Activated CD4-positive, alpha-beta T cell treated with anti-CD3 and anti-CD28 coated beads, Interleukin-2, amount 50 U/mL, for 48 hours (primary cell): ENCODE data around the gene GAS6.
A peak's percentile ranks its signal among the peaks of the same experiment; 100 is the strongest.

ENCODE experiments used
- DNase-seq, 2 experiments: peaks; one replicate each; pipeline ENCODE4 v3.0.0-alpha.2; 2020

The GAS6 gene

DNA sequence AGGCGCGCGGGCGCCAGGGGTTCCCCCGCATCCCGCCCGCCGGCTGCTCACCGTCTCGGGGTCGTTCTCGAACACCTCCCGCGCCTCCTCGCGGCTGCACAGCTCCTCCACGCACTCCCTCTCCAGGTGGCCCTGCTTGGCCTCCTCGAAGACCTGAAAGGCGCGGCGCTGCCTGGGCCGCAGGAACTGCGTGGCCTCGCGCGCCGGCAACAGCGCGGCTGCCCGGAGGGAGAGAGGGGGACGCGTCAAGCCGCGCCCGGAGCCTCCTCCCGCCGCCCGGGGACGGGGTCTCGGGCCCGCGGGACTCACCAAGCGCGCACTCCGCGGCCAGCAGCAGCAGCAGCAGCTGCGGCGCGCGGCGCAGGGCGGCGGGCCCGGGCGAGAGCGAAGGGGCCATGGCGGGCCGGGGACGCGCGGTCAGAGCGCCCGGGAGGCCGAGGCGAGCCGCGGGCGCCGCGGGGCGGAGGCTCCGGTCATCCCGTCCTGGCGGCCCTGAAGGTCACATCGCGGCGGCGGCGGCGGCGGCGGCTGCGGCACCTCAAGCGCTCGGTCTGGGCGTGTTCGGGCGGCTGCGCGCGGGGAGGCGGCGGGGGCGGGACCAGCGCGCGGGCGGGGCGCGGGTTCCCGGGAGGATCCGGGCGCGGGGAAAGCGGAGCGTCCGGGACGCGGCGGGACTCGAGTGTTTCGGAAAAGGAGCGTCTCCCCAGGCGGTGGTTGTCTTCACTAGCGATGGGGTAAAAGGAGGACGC, at the start of gene GAS6:
Gene GAS6, minus strand, starts transcription at position 553 of the 749 bp plus-strand sequence. Its CDS starts 156 bp downstream, at position 397.
- DNase-seq = peak; percentile 17 to 22

DNA sequence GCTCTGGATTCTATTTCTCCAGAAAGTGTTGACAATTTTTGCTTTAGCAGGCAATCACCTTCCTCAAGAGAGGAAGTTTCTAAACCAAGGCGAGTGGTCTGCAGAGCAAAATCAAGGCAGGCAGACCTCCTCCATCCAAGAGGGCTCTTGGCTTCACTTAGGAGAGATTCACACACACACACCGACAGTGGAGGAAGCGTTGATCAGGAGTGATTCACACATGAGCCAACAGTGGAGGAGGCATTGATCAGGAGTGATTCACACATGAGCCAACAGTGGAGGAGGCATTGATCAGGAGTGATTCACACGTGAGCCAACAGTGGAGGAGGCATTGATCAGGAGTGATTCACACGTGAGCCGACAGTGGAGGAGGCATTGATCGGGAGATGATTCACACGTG, 49.5 kb upstream of the GAS6 start:
- peak in 1 of 2 experiments; percentile 21 for DNase-seq

DNA sequence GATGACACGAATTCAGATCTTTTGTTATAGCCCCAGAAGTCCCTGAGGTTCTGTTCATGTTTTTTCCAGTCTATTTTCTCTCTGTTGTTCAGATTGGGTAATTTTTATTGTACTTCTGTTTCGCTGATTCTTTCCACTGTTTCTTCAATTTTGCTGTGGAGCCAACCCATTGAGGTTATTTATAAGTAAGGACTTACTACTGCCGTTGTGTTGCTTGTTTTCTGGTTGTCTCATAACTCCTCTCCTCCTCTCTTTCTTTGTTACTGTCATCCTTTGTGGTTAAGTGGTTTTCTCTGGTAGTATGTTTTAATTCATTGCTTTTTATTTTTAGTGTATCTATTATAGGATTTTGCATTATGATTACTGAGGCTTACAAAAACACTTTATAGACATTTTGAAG, 48.7 kb upstream of the GAS6 start:
- no peak for DNase-seq

DNA sequence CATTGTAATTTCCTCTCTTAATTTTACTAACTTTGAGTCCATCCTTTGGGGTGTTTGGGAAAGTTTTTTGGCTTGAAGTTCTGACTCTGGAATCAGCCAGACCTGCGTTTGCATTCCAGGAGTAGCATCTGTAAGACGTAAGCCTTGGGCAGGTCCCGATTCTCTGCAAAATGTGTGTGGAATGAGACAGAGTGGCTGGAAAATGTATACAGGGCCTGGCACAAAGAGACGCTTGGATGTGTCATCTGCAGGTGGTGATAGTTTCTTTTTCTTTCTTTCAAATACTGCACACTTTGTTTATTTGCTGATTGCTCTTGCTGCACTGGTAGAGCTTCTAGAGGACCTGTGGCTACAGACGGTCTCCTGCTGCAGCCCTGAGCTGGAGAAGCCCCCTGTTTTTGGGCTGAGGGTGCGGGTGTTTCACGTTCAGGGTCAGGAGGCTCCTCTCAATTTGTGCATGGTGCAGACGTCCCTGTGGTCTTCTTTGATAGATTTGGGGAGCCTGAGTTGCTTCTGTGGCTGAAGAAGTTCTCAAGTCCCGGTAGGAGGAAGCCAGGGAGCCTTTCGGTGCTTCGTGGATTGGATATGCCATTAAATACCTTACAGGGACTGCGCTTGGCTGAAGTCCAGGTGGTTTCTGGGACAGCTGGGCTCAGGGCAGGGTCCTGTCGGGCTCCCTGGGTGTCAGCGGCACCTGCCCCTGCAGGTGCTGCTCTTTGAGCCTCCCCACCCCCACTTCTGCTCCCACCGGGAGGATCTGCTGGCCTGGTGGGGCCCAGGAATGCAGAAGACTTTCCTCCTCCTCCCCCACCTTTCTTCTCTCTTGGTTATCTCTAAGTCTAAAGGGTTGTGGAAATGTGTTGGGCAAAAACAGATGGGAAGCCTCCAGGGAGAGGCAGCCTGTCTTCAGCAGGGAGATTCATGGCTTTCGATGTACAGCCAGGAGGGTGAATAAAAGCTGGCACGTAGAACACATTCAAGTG, 44.0 kb upstream of the GAS6 start:
- no peak for DNase-seq

DNA sequence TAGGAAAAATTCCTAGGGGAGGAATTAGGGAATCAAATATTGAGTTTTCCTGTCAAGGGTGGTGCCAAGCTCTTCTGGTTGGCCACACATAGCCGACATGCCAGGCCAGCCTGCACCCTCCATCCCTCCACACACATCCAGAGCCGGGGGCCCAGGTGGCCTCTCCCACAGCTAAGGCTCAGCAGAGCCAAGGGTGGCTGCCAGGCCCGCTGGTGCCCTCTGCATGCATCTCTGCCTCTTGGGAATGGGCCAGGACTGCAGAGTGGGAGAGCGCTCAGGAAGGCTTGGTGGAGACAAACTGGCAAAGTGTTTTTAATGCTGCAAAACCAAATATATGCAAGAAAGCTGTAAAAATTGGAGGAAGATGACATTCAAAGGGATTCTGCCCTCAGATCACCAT, 42.7 kb upstream of the GAS6 start:
- DNase-seq = no peak

DNA sequence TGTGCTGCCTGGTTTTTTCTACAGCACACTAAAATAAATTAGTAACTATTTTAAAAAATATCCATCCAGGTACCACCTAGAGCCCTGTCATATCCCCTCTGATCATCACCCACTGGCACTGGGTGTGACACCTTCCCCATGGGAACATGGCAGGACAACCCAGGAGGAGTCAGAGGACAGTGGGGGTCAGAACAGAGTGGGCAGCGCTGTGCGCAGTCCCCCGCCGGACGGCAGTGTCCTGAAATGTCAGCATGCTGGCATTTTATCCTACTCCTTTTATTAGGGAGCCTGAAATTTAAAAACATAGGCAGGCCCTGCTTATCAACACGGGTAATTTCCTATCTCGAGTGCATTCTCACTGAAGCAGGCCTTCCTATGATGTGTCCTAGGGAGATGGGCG, 42.1 kb upstream of the GAS6 start:
- no peak for DNase-seq

DNA sequence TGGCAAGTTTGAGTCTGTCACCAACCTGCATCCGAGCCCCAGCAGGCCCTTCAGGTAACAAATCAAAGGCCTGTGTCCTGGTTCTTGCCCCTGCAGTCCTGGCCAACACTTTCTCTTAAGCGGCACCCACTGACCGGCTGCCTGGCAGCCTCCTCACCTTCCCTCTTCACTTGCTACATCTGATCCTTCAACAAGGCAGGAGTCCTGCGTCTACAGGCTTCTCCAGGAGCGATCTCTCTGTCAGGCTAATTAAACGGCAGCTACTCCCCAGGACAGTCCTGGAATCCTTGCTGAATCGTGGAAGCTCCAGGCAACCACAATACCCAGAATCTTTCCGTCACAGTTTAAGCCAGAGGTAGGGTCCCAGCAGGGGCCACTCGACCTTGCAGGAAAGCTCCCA, 41.1 kb upstream of the GAS6 start:
- DNase-seq = no peak

DNA sequence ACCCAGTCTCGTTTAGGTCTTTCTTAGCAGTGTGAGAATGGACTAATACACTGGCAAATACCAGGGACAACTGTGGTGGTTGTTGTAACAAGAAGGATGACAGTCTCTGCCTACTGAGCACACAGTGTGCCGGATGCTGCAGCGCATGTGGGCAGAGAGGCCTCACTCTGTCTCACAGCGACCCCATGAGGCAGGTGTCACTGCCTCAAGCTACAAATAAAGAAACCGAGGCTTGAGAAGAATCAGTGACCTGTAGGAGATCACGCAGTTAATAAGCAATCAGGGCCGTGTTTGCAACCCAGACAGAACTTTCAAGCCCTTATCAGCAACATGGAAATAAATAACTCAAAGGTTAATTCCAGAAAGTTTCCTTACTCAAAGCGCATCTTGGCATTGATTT, 40.5 kb upstream of the GAS6 start:
- peak; percentile 41 to 48 for DNase-seq

DNA sequence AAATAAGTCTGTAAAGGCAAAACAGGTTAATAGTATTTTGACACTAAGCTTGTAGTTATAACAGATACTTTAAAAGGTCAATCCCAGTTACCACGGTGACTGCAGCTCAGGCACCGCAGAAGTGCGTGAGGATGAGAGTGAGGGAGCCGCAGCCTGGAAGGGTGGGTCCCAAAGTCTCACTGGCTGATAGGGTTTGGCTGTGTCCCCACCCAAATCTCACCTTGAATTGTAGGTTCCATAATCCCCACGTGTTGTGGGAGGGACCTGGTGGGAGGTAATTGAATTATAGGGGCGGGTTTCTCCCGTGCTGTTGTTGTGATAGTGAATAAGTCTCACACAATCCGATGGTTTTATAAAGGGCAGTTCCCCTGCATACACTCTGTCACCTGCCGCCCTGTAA, 40.0 kb upstream of the GAS6 start:
- DNase-seq = no peak

DNA sequence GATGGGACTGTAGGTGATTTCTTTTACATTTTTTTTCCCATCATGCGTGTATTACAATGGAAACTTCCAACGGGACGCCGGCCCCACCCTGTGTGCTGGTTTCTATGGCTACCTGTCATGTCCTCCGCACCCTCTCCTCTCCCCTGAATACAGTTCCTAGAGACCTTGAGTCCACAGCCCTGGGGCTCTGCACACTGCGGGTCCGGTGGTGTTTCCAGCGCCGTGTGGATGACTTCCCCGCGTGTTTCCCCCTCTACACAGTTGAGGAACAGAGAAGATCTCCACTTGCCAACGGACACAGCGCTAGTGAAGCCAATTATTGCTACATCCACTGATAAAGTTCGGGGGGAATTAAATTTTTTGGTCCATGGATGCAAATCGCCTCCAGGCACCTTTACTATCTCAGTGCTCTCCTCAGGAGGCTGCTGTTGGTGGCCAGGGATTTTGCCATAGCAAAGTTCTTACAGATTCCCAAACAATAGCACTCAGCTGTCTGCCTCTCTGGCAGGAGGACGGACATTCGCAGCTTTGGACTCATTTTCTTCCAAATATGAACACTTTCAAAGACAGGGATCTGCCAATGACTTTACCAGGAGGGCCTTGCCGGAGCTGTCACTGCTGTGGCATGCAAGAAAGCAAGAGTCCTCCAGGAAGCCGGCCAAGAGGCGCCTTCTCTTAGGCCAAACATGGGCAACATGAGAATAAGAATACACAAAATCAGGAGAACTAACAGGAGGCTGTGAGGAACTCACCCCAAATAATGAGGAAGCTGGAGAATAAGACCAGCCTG, 39.3 kb upstream of the GAS6 start:
- DNase-seq = no peak

DNA sequence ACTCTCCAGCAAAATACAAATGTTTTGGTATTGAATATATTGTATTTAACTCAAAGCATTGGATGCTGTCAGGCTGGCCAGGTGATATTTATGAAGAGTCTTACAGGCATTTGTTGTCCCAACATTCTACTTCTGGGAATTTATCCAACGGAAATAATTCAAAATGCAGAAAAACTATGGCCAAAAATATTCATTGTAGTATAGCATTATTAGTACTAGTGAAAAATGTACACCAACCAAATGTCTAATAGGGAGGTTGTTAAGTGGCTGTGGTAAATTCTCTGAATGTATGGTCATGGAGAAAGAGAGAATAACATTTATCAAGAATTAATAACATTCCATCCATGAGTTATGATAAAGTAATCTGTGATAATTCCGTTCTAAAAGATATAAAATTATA, 38.6 kb upstream of the GAS6 start:
- DNase-seq = no peak

DNA sequence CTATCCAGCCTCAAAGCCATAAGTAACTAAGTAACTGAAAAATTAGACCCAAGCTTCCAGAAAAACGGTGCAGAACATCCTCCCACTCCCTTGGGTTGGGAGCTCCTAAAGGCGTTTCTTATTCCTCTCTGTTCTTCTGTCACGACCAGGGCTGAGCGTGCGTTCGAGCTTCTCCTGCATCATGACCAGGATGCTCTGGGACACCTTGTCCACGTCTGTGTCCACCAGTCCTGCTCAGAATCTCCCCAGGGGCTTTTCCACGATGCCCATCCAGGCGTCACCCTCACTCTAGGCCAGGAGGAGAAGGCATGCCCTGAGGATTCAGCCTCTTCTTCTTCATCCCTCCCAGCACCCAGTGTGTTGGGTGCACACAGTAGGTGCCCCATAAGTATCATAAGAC, 37.8 kb upstream of the GAS6 start:
- no peak for DNase-seq

DNA sequence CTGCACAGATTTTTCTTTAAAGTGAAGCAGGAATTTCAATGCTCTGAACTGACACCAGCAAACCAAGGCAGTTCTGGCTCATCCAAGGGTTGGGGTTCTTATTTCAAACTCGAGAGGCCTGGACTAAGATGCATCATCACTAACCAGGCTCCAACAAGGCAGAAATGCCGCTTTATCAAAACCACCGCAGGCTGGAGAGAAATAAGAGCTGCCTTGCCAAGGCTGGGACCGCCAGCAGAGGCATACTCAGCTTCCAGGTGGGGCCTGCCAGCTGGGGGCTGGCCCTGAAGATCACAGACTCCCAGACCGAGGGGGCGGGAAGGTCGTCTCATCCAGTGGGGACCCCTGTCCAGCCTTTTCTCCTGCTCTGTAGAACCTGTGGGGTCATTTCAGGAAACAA, 37.4 kb upstream of the GAS6 start:
- DNase-seq = no peak

DNA sequence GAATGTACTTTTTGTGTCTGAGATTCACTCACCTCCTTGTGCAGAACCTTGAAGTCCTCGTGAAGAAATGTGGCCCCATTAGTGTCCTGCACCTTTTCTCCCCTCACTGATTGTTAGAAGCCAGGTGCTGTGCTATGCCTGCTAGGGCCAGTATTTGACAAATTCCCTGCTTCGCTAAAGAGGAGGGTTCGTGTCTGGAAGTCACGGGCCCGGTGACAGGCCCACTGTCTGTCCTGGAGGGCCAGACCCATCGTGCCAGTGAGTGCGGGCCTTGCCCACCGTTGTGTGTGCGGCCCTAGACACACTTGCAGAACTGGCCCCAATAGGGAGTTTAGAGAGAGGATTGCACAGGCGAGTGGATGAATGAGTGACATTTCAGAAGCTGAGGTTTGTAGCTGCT, 36.8 kb upstream of the GAS6 start:
- DNase-seq = no peak

DNA sequence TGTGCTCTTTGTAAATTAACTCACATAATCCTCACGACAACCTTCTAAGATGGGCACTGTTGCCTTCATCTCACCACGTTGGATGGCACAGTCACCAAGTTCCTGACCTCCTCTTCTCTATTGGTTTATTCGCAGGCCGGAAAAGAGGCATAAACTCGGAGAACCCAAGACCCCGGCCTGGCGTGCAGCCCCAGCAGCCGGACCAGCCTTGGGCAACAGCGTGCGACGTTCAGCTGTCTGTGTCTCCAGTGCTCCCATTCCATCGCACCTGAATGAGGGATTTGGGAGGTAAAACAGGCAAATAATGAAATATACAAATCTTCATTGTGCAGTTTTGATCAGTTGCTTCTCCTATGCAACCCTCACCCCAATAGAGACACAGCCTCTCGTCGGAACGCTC, 34.5 kb upstream of the GAS6 start:
- DNase-seq = no peak

DNA sequence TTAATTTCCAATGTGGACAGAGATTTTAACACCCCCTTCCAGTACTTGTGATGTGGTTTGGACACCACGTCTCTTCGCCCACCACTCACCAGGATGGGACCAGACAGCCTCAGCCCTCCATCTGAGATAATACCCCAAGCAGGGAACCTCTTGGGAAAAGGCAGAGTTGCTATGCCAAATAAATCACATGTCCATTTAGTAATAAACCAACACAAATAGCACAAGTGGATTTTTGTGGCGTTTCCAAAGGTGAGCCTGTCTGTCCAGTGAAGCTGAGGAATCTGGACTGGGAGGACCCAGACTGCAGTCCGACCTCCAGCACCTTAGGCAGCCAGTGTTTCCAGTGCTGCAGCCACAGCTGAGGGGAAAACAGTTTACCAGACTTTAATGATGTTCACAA, 34.1 kb upstream of the GAS6 start:
- DNase-seq = no peak

DNA sequence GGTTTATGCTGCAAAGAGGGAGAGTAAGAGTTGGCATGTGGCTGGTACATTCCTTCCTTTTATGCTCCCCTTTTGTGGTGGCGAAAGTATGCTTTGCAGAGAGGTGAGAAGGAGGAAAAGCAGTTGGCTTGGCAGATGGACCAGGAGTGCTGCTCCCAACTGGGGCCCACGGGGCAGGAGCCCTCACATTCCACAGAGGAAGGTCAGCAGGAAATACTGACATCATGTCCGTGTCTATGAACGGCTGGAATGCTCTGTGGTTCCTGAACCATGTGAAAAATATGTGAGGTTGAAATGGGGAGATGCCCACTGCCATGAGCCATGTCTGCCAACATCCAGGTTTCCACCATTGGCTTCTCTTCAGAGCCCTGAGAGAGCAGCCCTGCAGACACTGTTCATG, 33.3 kb upstream of the GAS6 start:
- DNase-seq = no peak

DNA sequence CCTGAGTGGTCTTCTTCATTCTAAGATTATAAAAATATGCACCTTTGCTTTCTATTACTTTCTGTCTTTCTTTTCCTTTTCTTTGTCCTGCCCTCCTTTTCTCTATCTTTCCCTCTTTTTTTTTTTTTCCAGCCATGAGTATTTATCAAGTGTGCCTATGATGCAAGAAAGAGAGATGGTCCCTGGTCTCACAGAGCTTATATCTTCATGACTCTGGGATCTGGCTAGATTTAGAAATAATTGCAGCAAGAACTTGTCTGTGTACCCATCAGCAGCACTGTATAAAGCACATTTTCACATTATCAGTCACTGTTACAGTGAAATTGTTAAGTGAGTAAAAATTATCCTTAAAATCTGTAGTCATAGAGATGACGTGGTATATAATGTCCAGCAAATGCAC, 31.6 kb upstream of the GAS6 start:
- no peak for DNase-seq

DNA sequence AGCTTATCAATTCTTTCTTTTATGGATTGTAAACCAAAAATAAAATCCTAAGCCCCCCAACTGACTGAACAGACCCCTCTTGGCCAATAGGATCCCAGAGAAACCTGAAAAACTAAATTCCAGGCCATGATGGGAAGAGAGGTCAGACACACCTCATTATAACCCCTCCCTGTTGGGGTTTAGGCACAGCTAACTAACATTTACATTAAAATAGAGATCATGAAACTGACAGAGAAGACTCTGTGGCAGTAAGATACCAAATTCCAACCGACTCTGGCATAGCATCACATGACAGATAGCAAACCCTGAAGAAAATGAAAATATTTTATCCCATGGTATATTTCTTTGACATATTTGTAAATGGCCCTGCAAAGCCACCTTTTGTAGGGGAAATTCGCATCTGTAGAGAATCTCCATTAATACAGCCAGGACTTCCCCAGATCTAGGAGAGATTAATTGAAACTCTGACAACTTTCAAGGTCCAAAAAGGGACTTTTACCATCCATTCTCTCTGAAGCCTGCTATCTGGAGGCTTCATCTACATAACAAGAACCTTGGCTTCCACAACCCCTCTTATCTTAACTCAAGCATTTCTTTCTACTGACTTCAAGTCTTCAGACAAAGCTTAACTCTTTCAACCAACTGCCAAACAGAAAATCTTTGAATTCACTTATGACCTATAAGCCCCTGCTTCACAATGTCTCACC, 27.1 kb upstream of the GAS6 start:
- no peak for DNase-seq

DNA sequence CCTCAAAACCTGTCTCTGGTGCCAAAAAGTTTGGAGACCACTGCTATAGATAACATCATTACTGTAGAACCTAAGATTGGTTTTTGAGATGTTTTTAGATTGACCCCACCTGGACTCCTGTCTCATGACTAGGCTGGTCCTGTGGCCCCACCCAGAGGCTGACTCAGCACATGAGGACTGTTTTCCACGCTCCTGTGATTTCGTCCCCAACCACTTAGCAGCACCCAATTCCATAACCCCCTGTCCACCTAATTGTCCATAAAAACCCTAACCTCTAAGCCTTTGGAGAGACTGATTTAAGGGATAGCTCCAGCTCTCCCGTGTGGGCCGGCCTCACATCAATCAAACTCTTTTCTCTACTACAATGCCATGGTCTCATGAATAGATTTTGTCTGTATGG, 25.6 kb upstream of the GAS6 start:
- DNase-seq = no peak

DNA sequence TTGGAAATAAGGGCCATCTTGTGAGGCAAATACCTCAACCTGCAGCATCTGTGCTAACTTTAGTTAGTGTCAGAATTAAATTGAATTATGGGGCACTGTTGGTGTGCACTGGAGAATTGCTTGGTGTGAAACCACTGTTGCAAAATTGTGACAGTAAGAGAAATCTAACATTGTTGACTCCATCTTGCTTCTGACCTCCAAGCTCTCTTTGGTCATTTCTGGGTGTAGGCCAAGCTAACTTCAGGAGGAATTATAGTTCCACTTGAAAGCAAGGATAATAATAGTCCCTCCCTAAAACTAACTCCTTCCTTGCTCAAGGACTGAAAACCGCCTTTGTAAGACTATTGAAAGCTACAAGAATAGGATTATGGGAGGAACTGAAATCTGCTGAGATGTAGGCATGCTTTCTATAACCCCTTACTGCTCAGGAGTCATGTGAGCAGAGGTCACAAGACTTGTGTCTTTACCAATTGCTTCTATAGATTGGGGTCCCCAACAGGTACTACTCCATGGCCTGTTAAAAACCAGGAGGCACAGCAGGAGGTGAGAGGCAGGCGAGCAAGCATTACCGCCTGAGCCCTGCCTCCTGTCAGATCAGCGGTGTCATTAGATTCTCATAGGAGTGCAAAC, 24.9 kb upstream of the GAS6 start:
- DNase-seq = no peak

DNA sequence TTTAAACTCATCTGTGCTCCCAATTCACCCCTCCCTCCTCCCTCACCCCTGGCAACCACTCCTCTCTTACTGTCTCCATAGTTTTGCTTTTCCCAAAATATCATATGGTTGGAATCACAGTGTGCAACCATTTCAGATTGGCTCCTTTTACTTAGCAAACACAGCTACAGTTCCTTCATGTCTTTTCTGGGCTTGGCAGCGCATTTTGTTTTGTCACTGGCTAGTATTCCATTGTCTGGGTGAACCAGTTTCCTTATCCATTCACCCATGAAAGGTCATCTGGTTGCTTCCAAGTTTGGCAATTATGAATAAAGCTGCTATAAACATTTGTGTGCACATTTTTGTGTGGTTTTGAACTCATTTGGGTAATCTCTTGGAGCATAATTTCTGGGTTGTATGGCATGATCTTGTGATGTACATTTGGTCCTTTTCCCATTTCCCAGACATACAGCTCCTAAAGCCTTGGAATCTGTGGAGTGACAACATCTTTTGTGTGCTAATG, 23.9 kb upstream of the GAS6 start:
- no peak for DNase-seq
